H9 (cell line): ENCODE data around the gene CLMP. TPM values are rescaled to one million over a fixed set of nuclear protein-coding genes. Genes with fewer than 3 reads are reported as not detected.

Experiments
- DNase-seq: peaks from one replicate; pipeline ENCODE4 v3.0.0-alpha.2; 2017
- H2AFZ ChIP-seq: one replicate; pipeline ENCODE4 v1.6.1; 2013; ENCODE audit warnings: mild to moderate bottlenecking, low read length, control low read depth, moderate library complexity
- H2AK5ac ChIP-seq: 2 replicates; pipeline ENCODE4 v1.6.1; 2013; ENCODE audit warnings: low read length, control low read depth, mixed read lengths; ENCODE audit not compliant: insufficient read length
- H2BK120ac ChIP-seq: one replicate; pipeline ENCODE4 v1.6.1; 2013; ENCODE audit warnings: low read depth, mild to moderate bottlenecking, low read length, control low read depth, inconsistent platforms; ENCODE audit not compliant: poor library complexity, severe bottlenecking
- H2BK12ac ChIP-seq: 2 replicates; pipeline ENCODE4 v1.6.1; 2013; ENCODE audit warnings: low read length, control low read depth, mixed read lengths, low read depth; ENCODE audit not compliant: insufficient read length
- H2BK15ac ChIP-seq: 2 replicates; pipeline ENCODE4 v1.6.1; 2013; ENCODE audit warnings: low read depth, low read length, control low read depth
- H2BK20ac ChIP-seq: one replicate; pipeline ENCODE4 v1.6.1; 2013; ENCODE audit warnings: low read depth, mild to moderate bottlenecking, low read length, control low read depth, inconsistent platforms; ENCODE audit not compliant: poor library complexity, severe bottlenecking
- H2BK5ac ChIP-seq: 2 replicates; pipeline ENCODE4 v1.6.1; 2013; ENCODE audit warnings: low read length, control low read depth, mixed read lengths; ENCODE audit not compliant: insufficient read length
- H3K14ac ChIP-seq: 2 replicates; pipeline ENCODE4 v1.6.1; 2013; ENCODE audit warnings: low read length, control low read depth; ENCODE audit not compliant: insufficient read depth
- H3K18ac ChIP-seq: 2 replicates; pipeline ENCODE4 v1.6.1; 2013; ENCODE audit warnings: low read depth, mild to moderate bottlenecking, mixed read lengths, low read length, control low read depth; ENCODE audit not compliant: insufficient read length
- H3K23ac ChIP-seq: 2 replicates; pipeline ENCODE4 v1.6.1; 2013; ENCODE audit warnings: low read length, control low read depth, mixed read lengths, low read depth; ENCODE audit not compliant: insufficient read length
- H3K23me2 ChIP-seq: 2 replicates; pipeline ENCODE4 v1.6.1; 2013; ENCODE audit warnings: low read depth, mild to moderate bottlenecking, mixed read lengths, low read length, control low read depth; ENCODE audit not compliant: insufficient read length, poor library complexity, severe bottlenecking
- H3K27ac ChIP-seq: 2 replicates; pipeline ENCODE4 v1.5.1; 2013; ENCODE audit warnings: low read length, control low read depth, mixed read lengths, low read depth; ENCODE audit not compliant: insufficient read length
- H3K27me3 ChIP-seq: 2 replicates; pipeline ENCODE4 v1.6.1; 2013; ENCODE audit warnings: low read length, control low read depth, inconsistent platforms; ENCODE audit not compliant: insufficient read depth
- H3K4ac ChIP-seq: 2 replicates; pipeline ENCODE4 v1.6.1; 2013; ENCODE audit warnings: low read depth, mild to moderate bottlenecking, control low read depth, inconsistent platforms, low read length, moderate library complexity
- H3K4me1 ChIP-seq: 2 replicates; pipeline ENCODE4 v1.6.1; 2013; ENCODE audit warnings: low read length, control low read depth, inconsistent platforms; ENCODE audit not compliant: insufficient read depth
- H3K4me2 ChIP-seq: 2 replicates; pipeline ENCODE4 v1.6.1; 2013; ENCODE audit warnings: low read length, control low read depth, mixed read lengths; ENCODE audit not compliant: insufficient read length, insufficient read depth
- H3K56ac ChIP-seq: 2 replicates; pipeline ENCODE4 v1.6.1; 2013; ENCODE audit warnings: low read depth, mild to moderate bottlenecking, mixed read lengths, low read length, control low read depth; ENCODE audit not compliant: insufficient read length
- H3K79me1 ChIP-seq: 2 replicates; pipeline ENCODE4 v1.6.1; 2013; ENCODE audit warnings: low read depth, mild to moderate bottlenecking, moderate library complexity, low read length, control low read depth, inconsistent platforms; ENCODE audit not compliant: insufficient read depth, poor library complexity, severe bottlenecking
- H3K79me2 ChIP-seq: 2 replicates; pipeline ENCODE4 v1.6.1; 2013; ENCODE audit warnings: low read length, control low read depth, inconsistent platforms; ENCODE audit not compliant: insufficient read depth
- H3K9ac ChIP-seq: 2 replicates; pipeline ENCODE4 v1.6.1; 2013; ENCODE audit warnings: low read length, control low read depth, mixed read lengths; ENCODE audit not compliant: insufficient read length; ENCODE audit errors: extremely low read depth
- H3K9me3 ChIP-seq: one replicate; pipeline ENCODE4 v1.6.1; 2013; ENCODE audit warnings: low read depth, low read length, inconsistent platforms; ENCODE audit not compliant: control insufficient read depth
- H3T11ph ChIP-seq: one replicate; pipeline ENCODE4 v1.6.1; 2013; ENCODE audit warnings: mild to moderate bottlenecking, low read length, control low read depth, inconsistent platforms
- H4K20me1 ChIP-seq: one replicate; pipeline ENCODE4 v1.6.1; 2013; ENCODE audit not compliant: control insufficient read depth, insufficient read length, insufficient read depth
- H4K5ac ChIP-seq: 2 replicates; pipeline ENCODE4 v1.6.1; 2013; ENCODE audit warnings: low read depth, mild to moderate bottlenecking, mixed read lengths, low read length, control low read depth; ENCODE audit not compliant: insufficient read length
- H4K8ac ChIP-seq: replicated peaks from 2 replicates; pipeline ENCODE4 v1.6.1; 2013; ENCODE audit warnings: low read length, control low read depth, mixed read lengths, low read depth; ENCODE audit not compliant: insufficient read length
- H4K91ac ChIP-seq: 2 replicates; pipeline ENCODE4 v1.6.1; 2013; ENCODE audit warnings: low read depth, mild to moderate bottlenecking, moderate library complexity, mixed read lengths, low read length, control low read depth; ENCODE audit not compliant: insufficient read length
- H3K27ac Mint-ChIP-seq, 3 experiments: 2 replicates in 2 of 3; 3 replicates in 1 of 3; pipeline ENCODE4 v1.8.0; 2020 to 2021; ENCODE audit warnings: mixed read lengths in 3 of 3, mild to moderate bottlenecking in 1 of 3, moderate library complexity in 1 of 3
- H3K27me3 Mint-ChIP-seq: 2 replicates; pipeline ENCODE4 v1.8.0; 2021; ENCODE audit warnings: low read depth, mild to moderate bottlenecking, moderate library complexity, mixed read lengths
- H3K36me3 Mint-ChIP-seq, 3 experiments: 2 replicates in 2 of 3; 3 replicates in 1 of 3; pipeline ENCODE4 v1.8.0; 2020 to 2021; ENCODE audit warnings: low read depth in 3 of 3, mixed read lengths in 3 of 3; ENCODE audit not compliant: insufficient read depth in 1 of 3
- H3K4me1 Mint-ChIP-seq, 2 experiments: 2 replicates each; pipeline ENCODE4 v1.8.0; 2020; ENCODE audit warnings: mixed read lengths in 2 of 2
- H3K4me3 Mint-ChIP-seq, 2 experiments: 2 replicates in 1 of 2; 3 replicates in 1 of 2; pipeline ENCODE4 v1.8.0; 2020 to 2021; ENCODE audit warnings: mild to moderate bottlenecking in 2 of 2, mixed read lengths in 2 of 2, moderate library complexity in 1 of 2
- H3K9me3 Mint-ChIP-seq, 2 experiments: 2 replicates in 1 of 2; 3 replicates in 1 of 2; pipeline ENCODE4 v1.8.0; 2020; ENCODE audit warnings: mild to moderate bottlenecking in 2 of 2, mixed read lengths in 2 of 2, moderate library complexity in 1 of 2
- WGBS: extraction: QIAGEN DNeasy Blood & Tissue Kit; methylation state at CpG from one replicate; pipeline ENCODE4 v1.1.7; 2013; ENCODE audit warnings: missing lambda C conversion rate, low lambda C conversion rate, mixed read lengths; ENCODE audit not compliant: insufficient read length; ENCODE audit errors: extremely low coverage; 5-methylcytosine and 5-hydroxymethylcytosine counted together
- total RNA-seq: library from RNA; stranded (reverse); gene quantifications from 2 replicates; pipeline ENCODE4 v1.2.1, GENCODE V29; 2021
- TF ChIP-seq, protein P1 (sequence below): fragments of 200-600 bp; sonication (generic); conservative IDR thresholded peaks from 3 replicates; pipeline ENCODE4 v1.8.0; 2021; ENCODE audit warnings: antibody characterized with exemption, mild to moderate bottlenecking

The CLMP gene
- total RNA-seq, 1 experiment from 2014 or later = 13.8 TPM

DNA sequence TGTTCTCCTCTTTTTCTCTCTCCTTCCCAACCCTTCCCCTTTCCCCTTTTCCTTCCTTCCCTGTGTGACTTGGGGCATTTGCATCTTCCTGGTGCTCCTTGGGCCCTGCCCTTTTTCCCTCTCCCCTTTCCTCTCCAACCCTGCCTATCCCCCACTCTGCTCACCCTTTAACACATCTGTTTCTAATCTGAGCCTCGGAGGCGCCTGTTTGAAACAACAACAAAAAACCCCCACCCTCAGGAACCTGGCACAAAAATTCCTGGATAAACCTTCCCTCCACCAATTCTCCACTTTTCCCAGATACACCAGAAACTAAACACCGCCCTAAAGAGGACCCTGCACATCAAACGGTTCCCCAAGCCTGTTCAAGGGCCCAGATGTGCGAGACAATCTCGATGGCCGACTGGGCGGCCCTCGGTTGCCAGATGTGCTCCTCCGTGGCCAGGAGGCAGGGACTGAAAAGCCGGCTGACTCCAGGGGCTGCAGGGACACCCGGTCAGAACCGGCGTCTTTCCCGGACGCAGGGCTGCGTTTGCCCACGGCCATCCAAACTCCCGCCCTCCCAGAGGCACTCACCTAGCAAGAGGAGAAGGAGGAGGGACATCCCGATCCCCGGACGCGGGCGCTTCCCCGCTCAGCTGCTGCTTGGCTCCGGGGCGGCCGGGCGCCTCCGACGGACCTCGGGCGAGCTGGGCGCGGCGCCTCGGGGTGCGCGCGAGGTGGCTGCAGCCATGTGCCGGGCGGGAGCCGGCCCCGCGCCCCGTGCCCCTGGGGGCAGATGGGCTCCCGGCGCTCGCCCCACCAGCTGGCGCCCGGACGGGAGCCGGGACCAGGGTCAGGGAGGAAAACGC lies 486 bp downstream of the CLMP start:
- Histone ChIP-seq H3K4me2 (peak overlapping the region; percentile 67), H3K79me2 (peaks cover 3% of the 10 kb centered on the region; the same call in 1 of the 2 replicates), H3K56ac (no peak overlapping the region), H3K4me1 (peaks cover 22% of the 10 kb centered on the region), H2BK5ac (no peak overlapping the region), H3K9me3 (no peaks in the 10 kb centered on the region), H2BK120ac (no peak overlapping the region), H2BK15ac (no peak overlapping the region), H3T11ph (no peak overlapping the region), H4K20me1 (no peaks in the 10 kb centered on the region), H3K27me3 (no peaks in the 10 kb centered on the region; the same call in 1 of the 2 replicates), H3K14ac (peak overlapping the region; percentile 87), H3K9ac (peak overlapping the region; percentile 46), H4K91ac (no peak overlapping the region), H4K5ac (no peak overlapping the region), H3K79me1 (no peaks in the 10 kb centered on the region), H3K23me2 (peaks cover 22% of the 10 kb centered on the region), H3K23ac (no peak overlapping the region), H2BK12ac (no peak overlapping the region), H2AK5ac (no peak overlapping the region), H2AFZ (no peak overlapping the region), H3K27ac (no peak overlapping the region), H3K18ac (peak overlapping the region; percentile 53), H2BK20ac (no peak overlapping the region), H4K8ac (no peak overlapping the region), H3K4ac (no peak overlapping the region; the same call in 1 of the 2 replicates)
- DNase-seq = peak; percentile 75
- Mint-ChIP-seq H3K27me3 (peaks cover 33% of the 10 kb centered on the region), H3K4me3 (peak overlapping the region; percentile 78 to 83), H3K27ac (peak overlapping the region; percentile 55 to 71 (median 60); a peak in 6 of 7 replicates), H3K36me3 (peaks cover 6 to 21% (median 9%) of the 10 kb centered on the region in 3 experiments; a peak in 6 of 7 replicates), H3K4me1 (peaks cover 51 to 55% of the 10 kb centered on the region in 2 experiments), H3K9me3 (no peaks in the 10 kb centered on the region)
- no CpG with 5 or more reads among the region's 54 CpGs for WGBS
- TF ChIP-seq, protein P1, sequence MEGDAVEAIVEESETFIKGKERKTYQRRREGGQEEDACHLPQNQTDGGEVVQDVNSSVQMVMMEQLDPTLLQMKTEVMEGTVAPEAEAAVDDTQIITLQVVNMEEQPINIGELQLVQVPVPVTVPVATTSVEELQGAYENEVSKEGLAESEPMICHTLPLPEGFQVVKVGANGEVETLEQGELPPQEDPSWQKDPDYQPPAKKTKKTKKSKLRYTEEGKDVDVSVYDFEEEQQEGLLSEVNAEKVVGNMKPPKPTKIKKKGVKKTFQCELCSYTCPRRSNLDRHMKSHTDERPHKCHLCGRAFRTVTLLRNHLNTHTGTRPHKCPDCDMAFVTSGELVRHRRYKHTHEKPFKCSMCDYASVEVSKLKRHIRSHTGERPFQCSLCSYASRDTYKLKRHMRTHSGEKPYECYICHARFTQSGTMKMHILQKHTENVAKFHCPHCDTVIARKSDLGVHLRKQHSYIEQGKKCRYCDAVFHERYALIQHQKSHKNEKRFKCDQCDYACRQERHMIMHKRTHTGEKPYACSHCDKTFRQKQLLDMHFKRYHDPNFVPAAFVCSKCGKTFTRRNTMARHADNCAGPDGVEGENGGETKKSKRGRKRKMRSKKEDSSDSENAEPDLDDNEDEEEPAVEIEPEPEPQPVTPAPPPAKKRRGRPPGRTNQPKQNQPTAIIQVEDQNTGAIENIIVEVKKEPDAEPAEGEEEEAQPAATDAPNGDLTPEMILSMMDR = no peak
